HepG2 (cell line): ENCODE measurements around the gene NT5C. TPM values are rescaled to one million over a fixed set of nuclear protein-coding genes. Genes with fewer than 3 reads are reported as not detected.

Experiments
- ATRX ChIP-seq: sonication (generic); formaldehyde crosslinking; IDR thresholded peaks from 2 replicates; pipeline ENCODE4 v1.4.0; 2020; ENCODE audit warnings: missing genetic modification reagents, borderline replicate concordance
- CBX2 ChIP-seq, 2 experiments: fragments of 200-600 bp in 1 of 2; sonication (generic); formaldehyde crosslinking in 1 of 2; IDR thresholded peaks; 2 replicates each; pipeline versions ENCODE4 v1.7.0 to v1.8.1; 2018 to 2022; ENCODE audit warnings: low read depth in 2 of 2, low read length in 1 of 2, mild to moderate bottlenecking in 1 of 2, missing genetic modification reagents in 1 of 2
- DNMT3B ChIP-seq: conservative IDR thresholded peaks from 2 replicates; pipeline ENCODE4 v1.6.1; 2016; ENCODE audit warnings: missing biosample characterization, control low read depth
- HDAC6 ChIP-seq: fragments of 200-600 bp; sonication (generic); IDR thresholded peaks from 2 replicates; pipeline ENCODE4 v1.7.0; 2017; ENCODE audit warnings: mild to moderate bottlenecking, antibody characterized with exemption, low read length, low read depth
- HNF4G ChIP-seq, 2 experiments: sonication (generic) in 1 of 2; formaldehyde crosslinking in 1 of 2; IDR thresholded peaks; 2 replicates each; pipeline versions ENCODE4 v1.4.0 to v1.6.1; 2011 to 2020; ENCODE audit warnings: borderline replicate concordance in 2 of 2, low read depth in 2 of 2, mild to moderate bottlenecking in 2 of 2, low read length in 1 of 2, missing genetic modification reagents in 1 of 2, moderate library complexity in 1 of 2
- JUNB ChIP-seq: sonication (generic); formaldehyde crosslinking; IDR thresholded peaks from 2 replicates; pipeline ENCODE4 v1.8.0; 2022; ENCODE audit warnings: missing genetic modification reagents, mild to moderate bottlenecking, borderline replicate concordance
- KLF16 ChIP-seq, 2 experiments: sonication (generic) in 1 of 2; formaldehyde crosslinking in 1 of 2; IDR thresholded peaks; 2 replicates each; pipeline versions ENCODE4 v1.6.1 to v1.8.0; 2016 to 2023; ENCODE audit warnings: missing genetic modification reagents in 2 of 2, missing compliant biosample characterization in 1 of 2
- KLF9 ChIP-seq: IDR thresholded peaks from 2 replicates; pipeline ENCODE4 v1.6.1; 2016; ENCODE audit warnings: low read depth
- POLR2A ChIP-seq, 2 experiments: IDR thresholded peaks; 2 replicates each; pipeline ENCODE4 v1.6.1; 2011; ENCODE audit warnings: low read depth in 2 of 2, low read length in 2 of 2, mild to moderate bottlenecking in 1 of 2, moderate library complexity in 1 of 2; ENCODE audit not compliant: insufficient read depth in 1 of 2
- RFXANK ChIP-seq: IDR thresholded peaks from 2 replicates; pipeline ENCODE4 v1.6.1; 2016
- SIX1 ChIP-seq: sonication (generic); formaldehyde crosslinking; IDR thresholded peaks from 2 replicates; pipeline ENCODE4 v1.4.0; 2020; ENCODE audit warnings: missing genetic modification reagents, borderline replicate concordance
- SMC3 ChIP-seq: IDR thresholded peaks from 2 replicates; pipeline ENCODE4 v1.6.1; 2011; ENCODE audit warnings: low read length, improper control_type of control experiment
- ZMAT3 ChIP-seq: sonication (generic); formaldehyde crosslinking; conservative IDR thresholded peaks from 2 replicates; pipeline ENCODE4 v1.7.0; 2021; ENCODE audit warnings: missing genetic modification reagents
- ZNF883 ChIP-seq: sonication (generic); formaldehyde crosslinking; IDR thresholded peaks from 2 replicates; pipeline ENCODE4 v1.5.1; 2020; ENCODE audit warnings: mild to moderate bottlenecking, missing genetic modification reagents; ENCODE audit errors: not compliant biosample characterization
- polyA plus RNA-seq, 8 experiments: library from polyadenylated mRNA; depleted of rRNA in 3 of 8; stranded (reverse) in 7 of 8; unstranded in 1 of 8; fragments of >200 nt; fragmentation: Illumina TruSeq in 4 of 8; extraction: Trizol in 4 of 8; gene quantifications; 2 replicates each; pipeline versions ENCODE4 v1.2.1 to v1.2.3, GENCODE V29; 2011 to 2016; ENCODE audit warnings: low read depth in 4 of 8, missing spikeins in 1 of 8, mixed read lengths in 1 of 8; ENCODE audit not compliant: insufficient read depth in 1 of 8
- total RNA-seq, 5 experiments: library from RNA; depleted of rRNA; stranded (reverse); fragments of >200 nt; fragmentation: Illumina TruSeq; extraction: Trizol; gene quantifications; 2 replicates each; pipeline ENCODE4 v1.2.3, GENCODE V29; 2016; ENCODE audit warnings: low read depth in 1 of 5
- TF ChIP-seq, protein P1 (sequence below): sonication (generic); formaldehyde crosslinking; IDR thresholded peaks from 2 replicates; pipeline ENCODE4 v1.8.1; 2023; ENCODE audit warnings: mild to moderate bottlenecking, inconsistent platforms, moderate library complexity, missing genetic modification reagents, borderline replicate concordance
- TF ChIP-seq, protein P2 (sequence below): IDR thresholded peaks from 2 replicates; pipeline ENCODE4 v1.6.1; 2016; ENCODE audit warnings: missing compliant biosample characterization, missing genetic modification reagents, borderline replicate concordance
- TF ChIP-seq, protein P3 (sequence below): sonication (generic); formaldehyde crosslinking; IDR thresholded peaks from 2 replicates; pipeline ENCODE4 v1.4.0; 2020; ENCODE audit warnings: low read depth, mild to moderate bottlenecking, missing genetic modification reagents
- TF ChIP-seq, protein P4 (sequence below): sonication (generic); formaldehyde crosslinking; IDR thresholded peaks from 2 replicates; pipeline ENCODE4 v1.8.1; 2023; ENCODE audit warnings: mild to moderate bottlenecking, missing genetic modification reagents
- TF ChIP-seq, protein P5 (sequence below): sonication (generic); formaldehyde crosslinking; IDR thresholded peaks from 2 replicates; pipeline ENCODE4 v1.4.0; 2020; ENCODE audit warnings: missing genetic modification reagents; ENCODE audit errors: not compliant biosample characterization
- TF ChIP-seq, protein P6 (sequence below): sonication (generic); formaldehyde crosslinking; IDR thresholded peaks from 2 replicates; pipeline ENCODE4 v1.4.0; 2020; ENCODE audit warnings: mild to moderate bottlenecking, missing genetic modification reagents

NT5C gene
- total and polyA plus RNA-seq, 2 of the 13 experiments (the other 11 are each of a cell fraction or from before 2014, with no cell fraction given) = 42.8 to 48.6 TPM

DNA sequence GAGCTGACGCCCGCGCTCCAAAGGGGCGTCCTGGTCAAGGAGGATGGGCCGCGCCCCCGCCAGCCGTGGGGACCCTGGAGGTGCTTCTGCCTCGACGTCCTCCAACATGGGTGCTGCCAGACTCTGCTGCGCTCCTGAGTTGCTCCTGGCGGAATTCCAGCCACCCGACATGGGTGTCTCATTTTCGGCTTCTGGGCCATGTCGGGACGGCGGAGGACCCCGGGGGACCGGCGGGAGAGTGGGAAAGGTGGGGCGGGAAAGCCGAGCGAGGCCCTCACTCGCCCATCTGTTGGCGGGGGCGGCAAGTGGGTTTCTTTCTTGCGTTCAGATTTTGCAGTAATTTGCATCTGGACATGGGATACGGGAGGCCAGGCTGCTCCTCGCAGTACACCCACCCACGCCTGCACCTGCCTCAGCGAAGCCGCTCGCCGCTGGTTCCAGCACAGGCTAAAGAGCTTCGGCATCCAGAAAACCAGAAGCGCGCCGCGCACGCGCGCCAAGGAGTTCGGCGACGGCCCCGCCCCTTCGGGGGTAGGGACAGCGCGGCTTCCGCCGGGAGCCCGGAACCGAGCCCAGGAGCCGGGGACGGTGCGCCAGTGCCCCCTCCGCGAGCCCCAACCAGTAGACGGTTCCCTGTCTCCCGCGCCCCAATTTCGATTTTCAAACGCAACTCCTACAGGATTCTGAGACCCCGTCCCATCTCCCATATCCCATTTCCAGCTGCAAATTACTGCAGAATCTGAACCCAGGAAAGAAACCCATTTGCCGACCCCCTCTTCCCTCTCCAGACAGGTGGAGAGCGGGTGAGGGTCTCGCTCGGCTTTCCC is 21.9 kb downstream of the NT5C start, which contains the start of gene ARMC7 (continued):
- TF ChIP-seq, protein P1, sequence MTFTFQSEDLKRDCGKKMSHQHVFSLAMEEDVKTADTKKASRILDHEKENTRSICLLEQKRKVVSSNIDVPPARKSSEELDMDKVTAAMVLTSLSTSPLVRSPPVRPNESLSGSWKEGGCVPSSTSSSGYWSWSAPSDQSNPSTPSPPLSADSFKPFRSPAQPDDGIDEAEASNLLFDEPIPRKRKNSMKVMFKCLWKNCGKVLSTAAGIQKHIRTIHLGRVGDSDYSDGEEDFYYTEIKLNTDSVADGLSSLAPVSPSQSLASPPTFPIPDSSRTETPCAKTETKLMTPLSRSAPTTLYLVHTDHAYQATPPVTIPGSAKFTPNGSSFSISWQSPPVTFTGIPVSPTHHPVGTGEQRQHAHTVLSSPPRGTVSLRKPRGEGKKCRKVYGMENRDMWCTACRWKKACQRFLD = no peak
- TF ChIP-seq ATRX (no peak), ZMAT3 (CRISPR knock-in tag) (peak; percentile 92; the same call in 1 of the 2 replicates), JUNB (no peak), ZNF883 (CRISPR knock-in tag) (peak; percentile 88), RFXANK (CRISPR knock-in tag) (no peak), KLF16 (CRISPR knock-in tag; IDR thresholded peaks at IDR 0.05) (no peak), SMC3 (no peak), HNF4G (IDR thresholded peaks at IDR 0.05; ENCODE audit: borderline replicate concordance, low read depth, low read length) (no peak; the same call in 1 of the 2 replicates), HNF4G (CRISPR knock-in tag; IDR thresholded peaks at IDR 0.05; ENCODE audit: borderline replicate concordance, low read depth) (peak; percentile 55; the same call in 1 of the 2 replicates), SIX1 (CRISPR knock-in tag) (no peak), HDAC6 (no peak), POLR2A (IDR thresholded peaks at IDR 0.05; ENCODE audit: insufficient read depth in 1 of 2, low read depth in 2 of 2, low read length in 2 of 2) (peak; percentile 56 to 93; a peak in 3 of 4 replicates), CBX2 (IDR thresholded peaks at IDR 0.05; ENCODE audit: low read depth, low read length) (no peak), CBX2 (CRISPR knock-in tag; IDR thresholded peaks at IDR 0.05; ENCODE audit: low read depth) (no peak), DNMT3B (CRISPR knock-in tag) (no peak; the same call in 1 of the 2 replicates), KLF9 (CRISPR knock-in tag) (no peak)
- TF ChIP-seq, protein P2, sequence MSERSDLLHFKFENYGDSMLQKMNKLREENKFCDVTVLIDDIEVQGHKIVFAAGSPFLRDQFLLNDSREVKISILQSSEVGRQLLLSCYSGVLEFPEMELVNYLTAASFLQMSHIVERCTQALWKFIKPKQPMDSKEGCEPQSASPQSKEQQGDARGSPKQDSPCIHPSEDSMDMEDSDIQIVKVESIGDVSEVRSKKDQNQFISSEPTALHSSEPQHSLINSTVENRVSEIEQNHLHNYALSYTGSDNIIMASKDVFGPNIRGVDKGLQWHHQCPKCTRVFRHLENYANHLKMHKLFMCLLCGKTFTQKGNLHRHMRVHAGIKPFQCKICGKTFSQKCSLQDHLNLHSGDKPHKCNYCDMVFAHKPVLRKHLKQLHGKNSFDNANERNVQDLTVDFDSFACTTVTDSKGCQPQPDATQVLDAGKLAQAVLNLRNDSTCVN (CRISPR knock-in tag) = peak; percentile 86; the same call in 1 of the 2 replicates
- TF ChIP-seq, protein P3, sequence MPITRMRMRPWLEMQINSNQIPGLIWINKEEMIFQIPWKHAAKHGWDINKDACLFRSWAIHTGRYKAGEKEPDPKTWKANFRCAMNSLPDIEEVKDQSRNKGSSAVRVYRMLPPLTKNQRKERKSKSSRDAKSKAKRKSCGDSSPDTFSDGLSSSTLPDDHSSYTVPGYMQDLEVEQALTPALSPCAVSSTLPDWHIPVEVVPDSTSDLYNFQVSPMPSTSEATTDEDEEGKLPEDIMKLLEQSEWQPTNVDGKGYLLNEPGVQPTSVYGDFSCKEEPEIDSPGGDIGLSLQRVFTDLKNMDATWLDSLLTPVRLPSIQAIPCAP = no peak
- TF ChIP-seq, protein P4, sequence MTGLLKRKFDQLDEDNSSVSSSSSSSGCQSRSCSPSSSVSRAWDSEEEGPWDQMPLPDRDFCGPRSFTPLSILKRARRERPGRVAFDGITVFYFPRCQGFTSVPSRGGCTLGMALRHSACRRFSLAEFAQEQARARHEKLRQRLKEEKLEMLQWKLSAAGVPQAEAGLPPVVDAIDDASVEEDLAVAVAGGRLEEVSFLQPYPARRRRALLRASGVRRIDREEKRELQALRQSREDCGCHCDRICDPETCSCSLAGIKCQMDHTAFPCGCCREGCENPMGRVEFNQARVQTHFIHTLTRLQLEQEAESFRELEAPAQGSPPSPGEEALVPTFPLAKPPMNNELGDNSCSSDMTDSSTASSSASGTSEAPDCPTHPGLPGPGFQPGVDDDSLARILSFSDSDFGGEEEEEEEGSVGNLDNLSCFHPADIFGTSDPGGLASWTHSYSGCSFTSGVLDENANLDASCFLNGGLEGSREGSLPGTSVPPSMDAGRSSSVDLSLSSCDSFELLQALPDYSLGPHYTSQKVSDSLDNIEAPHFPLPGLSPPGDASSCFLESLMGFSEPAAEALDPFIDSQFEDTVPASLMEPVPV = peak; percentile 54
- TF ChIP-seq, protein P5, sequence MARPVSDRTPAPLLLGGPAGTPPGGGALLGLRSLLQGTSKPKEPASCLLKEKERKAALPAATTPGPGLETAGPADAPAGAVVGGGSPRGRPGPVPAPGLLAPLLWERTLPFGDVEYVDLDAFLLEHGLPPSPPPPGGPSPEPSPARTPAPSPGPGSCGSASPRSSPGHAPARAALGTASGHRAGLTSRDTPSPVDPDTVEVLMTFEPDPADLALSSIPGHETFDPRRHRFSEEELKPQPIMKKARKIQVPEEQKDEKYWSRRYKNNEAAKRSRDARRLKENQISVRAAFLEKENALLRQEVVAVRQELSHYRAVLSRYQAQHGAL (CRISPR knock-in tag) = no peak
- TF ChIP-seq, protein P6, sequence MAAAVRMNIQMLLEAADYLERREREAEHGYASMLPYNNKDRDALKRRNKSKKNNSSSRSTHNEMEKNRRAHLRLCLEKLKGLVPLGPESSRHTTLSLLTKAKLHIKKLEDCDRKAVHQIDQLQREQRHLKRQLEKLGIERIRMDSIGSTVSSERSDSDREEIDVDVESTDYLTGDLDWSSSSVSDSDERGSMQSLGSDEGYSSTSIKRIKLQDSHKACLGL = no peak
